Measurements from ENCODE around the gene TCEANC2.
A peak's percentile ranks its signal among the peaks of the same experiment; 100 is the strongest.

The TCEANC2 gene

DNA sequence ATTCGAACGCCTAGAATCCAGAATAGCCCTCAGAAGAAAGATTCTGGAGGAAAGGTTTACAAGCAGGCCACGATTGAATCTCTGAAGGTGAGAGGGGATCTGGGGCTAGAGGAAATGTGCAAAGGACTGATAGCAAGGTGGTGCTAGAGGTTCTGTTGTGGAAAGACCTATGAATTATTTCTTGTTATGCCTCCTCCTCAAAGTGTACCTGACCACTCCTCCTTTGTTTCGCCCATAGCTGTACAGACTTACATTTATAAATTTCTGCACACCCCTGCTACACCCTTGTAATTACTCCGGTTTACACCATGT, 986 bp downstream of the TCEANC2 start:
- Histone ChIP-seq H3K4me3 (ENCODE audit: low read length) (peak overlapping the region; percentile 96), H3K9ac (ENCODE audit: low read depth, low read length) (peak overlapping the region; percentile 89), H3K4me1 (ENCODE audit: control insufficient read depth, insufficient read depth, low read length) (peaks cover 15% of the 10 kb centered on the region), H3K36me3 (ENCODE audit: insufficient read depth, low read length) (no peaks in the 10 kb centered on the region), H3K9me3 (replicated peaks; ENCODE audit: low read length) (no peaks in the 10 kb centered on the region), H3K27me3 (ENCODE audit: control insufficient read depth, insufficient read depth, low read length) (no peaks in the 10 kb centered on the region), H3K4me2 (ENCODE audit: low read length) (peak overlapping the region; percentile 86)

GRCh38 chr1:54064299-54064698, 10.9 kb downstream of the TCEANC2 start:
- H3K9ac ChIP-seq (ENCODE audit: low read depth, low read length): no peak overlapping the region
- H3K9me3 ChIP-seq (replicated peaks; ENCODE audit: low read length): no peaks in the 10 kb centered on the region
- no peak overlapping the region for H3K4me3 ChIP-seq (ENCODE audit: low read length)
- H3K4me2 ChIP-seq (ENCODE audit: low read length): no peak overlapping the region
- no peaks in the 10 kb centered on the region for H3K4me1 ChIP-seq (ENCODE audit: control insufficient read depth, insufficient read depth, low read length)
- H3K36me3 ChIP-seq (ENCODE audit: insufficient read depth, low read length): no peaks in the 10 kb centered on the region
- H3K27me3 ChIP-seq (ENCODE audit: control insufficient read depth, insufficient read depth, low read length): no peaks in the 10 kb centered on the region

- Histone ChIP-seq H3K4me1 (ENCODE audit: control insufficient read depth, insufficient read depth, low read length) (no peaks in the 10 kb centered on the region), H3K9ac (ENCODE audit: low read depth, low read length) (no peak overlapping the region), H3K27me3 (ENCODE audit: control insufficient read depth, insufficient read depth, low read length) (no peaks in the 10 kb centered on the region), H3K9me3 (replicated peaks; ENCODE audit: low read length) (no peaks in the 10 kb centered on the region), H3K4me2 (ENCODE audit: low read length) (no peak overlapping the region), H3K36me3 (ENCODE audit: insufficient read depth, low read length) (peaks cover 5% of the 10 kb centered on the region), H3K4me3 (ENCODE audit: low read length) (no peak overlapping the region)
These were observed 16.4 kb downstream of the TCEANC2 start for GRCh38 chr1:54069791-54070170.

DNA sequence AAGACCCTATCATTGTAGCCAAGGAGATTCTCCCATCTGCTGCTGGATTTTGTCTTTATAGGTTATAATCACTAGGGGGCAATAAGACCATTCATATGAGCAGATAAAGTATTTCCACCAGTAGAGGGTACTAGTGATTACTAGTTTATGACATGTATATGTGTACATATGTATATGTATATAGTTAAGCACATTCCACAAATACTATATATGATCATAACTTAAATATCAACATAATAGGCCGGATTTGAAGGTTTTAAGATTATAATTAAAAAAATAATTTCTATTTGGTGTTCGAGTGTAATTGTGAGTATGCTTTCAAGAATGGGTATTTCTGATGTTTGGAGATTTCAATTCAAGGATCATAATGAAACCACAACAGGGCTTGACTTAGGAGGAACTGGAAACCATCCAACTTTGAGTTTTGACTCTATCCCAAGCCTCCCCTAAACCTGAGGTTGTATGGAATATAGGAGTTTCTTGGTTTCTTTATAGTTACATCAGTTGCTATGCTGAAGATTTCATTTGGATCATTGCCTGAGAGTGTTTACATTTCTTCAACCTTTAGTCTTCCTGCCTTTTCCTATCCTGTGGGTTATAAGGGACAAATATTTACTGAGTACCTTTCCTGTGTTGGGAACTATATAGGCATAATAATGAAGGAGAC, 16.9 kb downstream of the TCEANC2 start:
- Histone ChIP-seq H3K27me3 (ENCODE audit: control insufficient read depth, insufficient read depth, low read length) (no peaks in the 10 kb centered on the region), H3K4me2 (ENCODE audit: low read length) (no peak overlapping the region), H3K4me1 (ENCODE audit: control insufficient read depth, insufficient read depth, low read length) (no peaks in the 10 kb centered on the region), H3K4me3 (ENCODE audit: low read length) (no peak overlapping the region), H3K9me3 (replicated peaks; ENCODE audit: low read length) (no peaks in the 10 kb centered on the region), H3K36me3 (ENCODE audit: insufficient read depth, low read length) (peaks cover 5% of the 10 kb centered on the region), H3K9ac (ENCODE audit: low read depth, low read length) (no peak overlapping the region)

- Histone ChIP-seq H3K27me3 (ENCODE audit: control insufficient read depth, insufficient read depth, low read length) (no peaks in the 10 kb centered on the region), H3K4me1 (ENCODE audit: control insufficient read depth, insufficient read depth, low read length) (no peaks in the 10 kb centered on the region), H3K4me2 (ENCODE audit: low read length) (no peak overlapping the region), H3K9me3 (replicated peaks; ENCODE audit: low read length) (no peaks in the 10 kb centered on the region), H3K9ac (ENCODE audit: low read depth, low read length) (no peak overlapping the region), H3K36me3 (ENCODE audit: insufficient read depth, low read length) (no peaks in the 10 kb centered on the region), H3K4me3 (ENCODE audit: low read length) (no peak overlapping the region)
These were observed 24.0 kb downstream of the TCEANC2 start for GRCh38 chr1:54077359-54077758.

DNA sequence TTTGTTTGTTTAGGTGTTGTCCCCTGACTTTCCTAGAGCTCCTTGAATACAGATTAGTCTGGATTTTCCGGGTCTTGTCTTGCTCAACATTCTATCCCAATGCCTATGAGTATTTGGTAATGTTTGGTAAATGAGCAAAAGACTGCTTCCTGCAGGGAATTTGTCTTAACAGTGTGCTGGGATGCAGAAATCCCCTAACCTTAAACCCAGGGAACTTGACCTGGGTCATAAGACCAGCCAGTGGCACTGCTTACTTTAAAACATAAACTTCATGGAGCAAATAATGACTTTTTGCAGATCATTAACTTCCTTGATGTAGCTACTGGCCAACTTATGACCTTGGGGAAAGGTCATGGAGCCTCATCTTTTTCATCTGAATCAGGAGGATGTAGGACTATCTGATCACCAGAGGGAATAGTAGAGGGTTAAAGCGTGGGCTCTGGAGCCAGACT, 27.2 kb downstream of the TCEANC2 start:
- no peaks in the 10 kb centered on the region for H3K4me1 ChIP-seq (ENCODE audit: control insufficient read depth, insufficient read depth, low read length)
- no peaks in the 10 kb centered on the region for H3K36me3 ChIP-seq (ENCODE audit: insufficient read depth, low read length)
- no peaks in the 10 kb centered on the region for H3K27me3 ChIP-seq (ENCODE audit: control insufficient read depth, insufficient read depth, low read length)
- no peak overlapping the region for H3K4me3 ChIP-seq (ENCODE audit: low read length)
- no peak overlapping the region for H3K4me2 ChIP-seq (ENCODE audit: low read length)
- H3K9me3 ChIP-seq (replicated peaks; ENCODE audit: low read length): no peaks in the 10 kb centered on the region
- no peak overlapping the region for H3K9ac ChIP-seq (ENCODE audit: low read depth, low read length)

GRCh38 chr1:54081306-54082270, 28.2 kb downstream of the TCEANC2 start:
- Histone ChIP-seq H3K4me3 (ENCODE audit: low read length) (no peak overlapping the region), H3K9me3 (replicated peaks; ENCODE audit: low read length) (no peaks in the 10 kb centered on the region), H3K36me3 (ENCODE audit: insufficient read depth, low read length) (no peaks in the 10 kb centered on the region), H3K4me2 (ENCODE audit: low read length) (no peak overlapping the region), H3K9ac (ENCODE audit: low read depth, low read length) (no peak overlapping the region), H3K27me3 (ENCODE audit: control insufficient read depth, insufficient read depth, low read length) (no peaks in the 10 kb centered on the region), H3K4me1 (ENCODE audit: control insufficient read depth, insufficient read depth, low read length) (no peaks in the 10 kb centered on the region)

DNA sequence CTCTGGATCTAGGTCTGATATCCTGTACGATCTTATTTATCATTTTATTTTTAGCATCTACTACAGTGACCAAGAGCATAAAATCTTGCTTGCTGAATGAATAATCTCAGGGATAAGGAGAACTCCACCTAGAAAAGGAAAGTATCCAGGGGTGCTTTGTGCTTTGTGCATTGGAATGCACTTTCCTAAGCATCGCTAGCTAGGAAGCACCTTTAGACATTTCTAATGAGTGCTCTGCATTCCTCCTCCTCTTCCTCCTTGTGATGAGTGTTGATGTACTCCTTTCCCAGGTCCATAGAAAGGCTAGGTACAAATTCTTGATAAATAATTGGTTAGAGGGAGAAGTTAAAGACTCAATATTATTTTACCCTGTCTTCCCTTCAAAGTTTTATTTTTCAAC, 31.4 kb downstream of the TCEANC2 start:
- Histone ChIP-seq H3K4me3 (ENCODE audit: low read length) (no peak overlapping the region), H3K27me3 (ENCODE audit: control insufficient read depth, insufficient read depth, low read length) (no peaks in the 10 kb centered on the region), H3K4me1 (ENCODE audit: control insufficient read depth, insufficient read depth, low read length) (no peaks in the 10 kb centered on the region), H3K9ac (ENCODE audit: low read depth, low read length) (no peak overlapping the region), H3K36me3 (ENCODE audit: insufficient read depth, low read length) (no peaks in the 10 kb centered on the region), H3K4me2 (ENCODE audit: low read length) (no peak overlapping the region), H3K9me3 (replicated peaks; ENCODE audit: low read length) (no peaks in the 10 kb centered on the region)

GRCh38 chr1:54086754-54087153, 33.3 kb downstream of the TCEANC2 start:
- no peak overlapping the region for H3K4me2 ChIP-seq (ENCODE audit: low read length)
- H3K4me3 ChIP-seq (ENCODE audit: low read length): no peak overlapping the region
- no peaks in the 10 kb centered on the region for H3K27me3 ChIP-seq (ENCODE audit: control insufficient read depth, insufficient read depth, low read length)
- H3K4me1 ChIP-seq (ENCODE audit: control insufficient read depth, insufficient read depth, low read length): no peaks in the 10 kb centered on the region
- H3K36me3 ChIP-seq (ENCODE audit: insufficient read depth, low read length): no peaks in the 10 kb centered on the region
- no peak overlapping the region for H3K9ac ChIP-seq (ENCODE audit: low read depth, low read length)
- H3K9me3 ChIP-seq (replicated peaks; ENCODE audit: low read length): no peaks in the 10 kb centered on the region

DNA sequence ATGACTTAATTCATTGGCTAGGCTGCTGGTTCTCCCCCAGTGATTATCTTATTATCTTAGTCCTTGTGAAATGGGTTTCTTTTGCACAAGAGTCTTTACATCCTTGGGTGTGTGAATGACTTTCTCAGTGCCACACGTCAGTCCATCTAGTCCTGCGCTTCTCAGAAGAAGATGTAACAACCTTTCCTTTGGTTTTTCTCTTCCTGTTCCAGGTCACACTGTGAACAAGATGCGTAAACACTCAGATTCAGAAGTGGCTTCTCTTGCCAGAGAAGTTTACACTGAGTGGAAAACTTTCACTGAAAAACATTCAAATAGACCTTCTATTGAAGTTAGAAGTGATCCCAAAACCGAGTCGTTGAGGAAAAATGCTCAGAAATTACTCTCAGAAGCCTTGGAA, 35.0 kb downstream of the TCEANC2 start:
- Histone ChIP-seq H3K4me1 (ENCODE audit: control insufficient read depth, insufficient read depth, low read length) (no peaks in the 10 kb centered on the region), H3K9ac (ENCODE audit: low read depth, low read length) (no peak overlapping the region)

DNA sequence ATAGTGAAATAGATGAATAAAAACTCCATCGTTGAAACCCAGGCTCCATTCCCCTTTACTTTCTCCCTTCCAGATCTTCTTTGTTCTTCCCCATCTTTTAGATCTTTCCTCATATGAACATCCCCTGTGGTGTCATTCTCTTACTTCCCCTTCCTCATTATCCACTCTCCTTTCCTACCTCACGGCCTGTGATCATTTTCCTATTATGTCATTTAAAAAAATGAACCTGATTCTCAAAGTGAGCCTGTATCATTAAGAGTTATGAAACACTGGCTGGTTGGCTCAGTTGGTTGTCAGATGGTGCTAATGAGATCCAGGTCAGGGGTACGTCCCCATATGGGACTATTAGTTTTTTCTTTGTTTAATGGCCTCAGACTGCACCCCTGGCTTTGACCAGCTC, 38.3 kb downstream of the TCEANC2 start:
- H3K9ac ChIP-seq (ENCODE audit: low read depth, low read length): no peak overlapping the region
- H3K4me1 ChIP-seq (ENCODE audit: control insufficient read depth, insufficient read depth, low read length): no peaks in the 10 kb centered on the region
- no peak overlapping the region for H3K4me3 ChIP-seq (ENCODE audit: low read length)
- H3K27me3 ChIP-seq (ENCODE audit: control insufficient read depth, insufficient read depth, low read length): no peaks in the 10 kb centered on the region
- peaks cover 4% of the 10 kb centered on the region for H3K36me3 ChIP-seq (ENCODE audit: insufficient read depth, low read length)
- H3K9me3 ChIP-seq (replicated peaks; ENCODE audit: low read length): no peaks in the 10 kb centered on the region
- H3K4me2 ChIP-seq (ENCODE audit: low read length): no peak overlapping the region

More for the DNA sequence above, 35.0 kb downstream of the TCEANC2 start:
- Histone ChIP-seq H3K4me2 (ENCODE audit: low read length) (no peak overlapping the region), H3K4me3 (ENCODE audit: low read length) (no peak overlapping the region), H3K9me3 (replicated peaks; ENCODE audit: low read length) (no peaks in the 10 kb centered on the region), H3K36me3 (ENCODE audit: insufficient read depth, low read length) (no peaks in the 10 kb centered on the region), H3K27me3 (ENCODE audit: control insufficient read depth, insufficient read depth, low read length) (no peaks in the 10 kb centered on the region)

Data from skeletal muscle satellite cell (primary cell).